ENCODE data around the gene CECR2.

Gene CECR2

GRCh38 chr22:17578136-17578754 lies 209.0 kb downstream of the CECR2 start:
- Histone ChIP-seq H3K36me3 (ENCODE audit: control insufficient read depth, low read length) (no peaks in the 10 kb centered on the region), H3K79me2 (ENCODE audit: control insufficient read depth, low read length) (no peaks in the 10 kb centered on the region), H3K27me3 (ENCODE audit: control insufficient read depth, low read length) (no peaks in the 10 kb centered on the region), H4K20me1 (ENCODE audit: control insufficient read depth, insufficient read depth, low read depth, low read length) (no peaks in the 10 kb centered on the region), H3K4me2 (ENCODE audit: low read length) (no peak overlapping the region), H3F3A (ENCODE audit: control insufficient read depth, insufficient read depth) (no peaks in the 10 kb centered on the region), H3K9me3 (ENCODE audit: control insufficient read depth, insufficient read depth, low read length) (no peaks in the 10 kb centered on the region), H3K27ac (ENCODE audit: low read depth, low read length) (no peak overlapping the region), H3K9me2 (replicated peaks; ENCODE audit: control insufficient read depth, low read length) (no peaks in the 10 kb centered on the region), H3K4me1 (ENCODE audit: control insufficient read depth, low read length) (no peaks in the 10 kb centered on the region), H3K4me3 (ENCODE audit: low read length) (no peak overlapping the region)
- TF ChIP-seq EZH2phosphoT487 (IDR thresholded peaks at IDR 0.05; ENCODE audit: borderline replicate concordance, low read length) (no peak), CTCF (IDR thresholded peaks at IDR 0.05; ENCODE audit: low read depth, low read length, poor library complexity, severe bottlenecking) (no peak)

GRCh38 chr22:17579535-17579981 lies 210.3 kb downstream of the CECR2 start:
- H3K36me3 ChIP-seq (ENCODE audit: control insufficient read depth, low read length) = no peaks in the 10 kb centered on the region
- H3F3A ChIP-seq (ENCODE audit: control insufficient read depth, insufficient read depth) = no peaks in the 10 kb centered on the region
- no peaks in the 10 kb centered on the region for H3K9me3 ChIP-seq (ENCODE audit: control insufficient read depth, insufficient read depth, low read length)
- H4K20me1 ChIP-seq (ENCODE audit: control insufficient read depth, insufficient read depth, low read depth, low read length) = no peaks in the 10 kb centered on the region
- H3K79me2 ChIP-seq (ENCODE audit: control insufficient read depth, low read length) = no peaks in the 10 kb centered on the region
- no peak overlapping the region for H3K4me2 ChIP-seq (ENCODE audit: low read length)
- no peak overlapping the region for H3K27ac ChIP-seq (ENCODE audit: low read depth, low read length)
- H3K27me3 ChIP-seq (ENCODE audit: control insufficient read depth, low read length) = no peaks in the 10 kb centered on the region
- no peaks in the 10 kb centered on the region for H3K4me1 ChIP-seq (ENCODE audit: control insufficient read depth, low read length)
- TF ChIP-seq CTCF (IDR thresholded peaks at IDR 0.05; ENCODE audit: low read depth, low read length, poor library complexity, severe bottlenecking) = no peak
- TF ChIP-seq EZH2phosphoT487 (IDR thresholded peaks at IDR 0.05; ENCODE audit: borderline replicate concordance, low read length) = no peak
- no peaks in the 10 kb centered on the region for H3K9me2 ChIP-seq (replicated peaks; ENCODE audit: control insufficient read depth, low read length)
- H3K4me3 ChIP-seq (ENCODE audit: low read length) = no peak overlapping the region

GRCh38 chr22:17580441-17581031 lies 211.3 kb downstream of the CECR2 start:
- Histone ChIP-seq H3K4me2 (ENCODE audit: low read length) (no peak overlapping the region), H3K36me3 (ENCODE audit: control insufficient read depth, low read length) (no peaks in the 10 kb centered on the region), H3F3A (ENCODE audit: control insufficient read depth, insufficient read depth) (no peaks in the 10 kb centered on the region), H4K20me1 (ENCODE audit: control insufficient read depth, insufficient read depth, low read depth, low read length) (no peaks in the 10 kb centered on the region), H3K27me3 (ENCODE audit: control insufficient read depth, low read length) (no peaks in the 10 kb centered on the region), H3K9me2 (replicated peaks; ENCODE audit: control insufficient read depth, low read length) (no peaks in the 10 kb centered on the region), H3K4me3 (ENCODE audit: low read length) (no peak overlapping the region), H3K4me1 (ENCODE audit: control insufficient read depth, low read length) (no peaks in the 10 kb centered on the region), H3K27ac (ENCODE audit: low read depth, low read length) (no peak overlapping the region), H3K79me2 (ENCODE audit: control insufficient read depth, low read length) (no peaks in the 10 kb centered on the region), H3K9me3 (ENCODE audit: control insufficient read depth, insufficient read depth, low read length) (no peaks in the 10 kb centered on the region)
- TF ChIP-seq EZH2phosphoT487 (IDR thresholded peaks at IDR 0.05; ENCODE audit: borderline replicate concordance, low read length) (no peak), CTCF (IDR thresholded peaks at IDR 0.05; ENCODE audit: low read depth, low read length, poor library complexity, severe bottlenecking) (no peak)

Measured in DOHH2 (cell line).